Left ventricle myocardium inferior (tissue), 1 donor: ENCODE data around the gene ABHD4. TPM values are rescaled to one million over a fixed set of nuclear protein-coding genes. Genes with fewer than 3 reads are reported as not detected.
"Not testable (repeated sequence)": the region's sequence is repeated elsewhere in the genome, so short reads cannot be mapped to it uniquely, and the experiment has no call there.

Experiments
- DNase-seq: peaks from one replicate; pipeline ENCODE4 v3.0.0-alpha.2; 2020
- H3K27ac ChIP-seq: fragments of 200-600 bp; replicated peaks from 2 replicates; pipeline ENCODE4 v1.8.0; 2021
- H3K27me3 ChIP-seq: fragments of 200-600 bp; 2 replicates; pipeline ENCODE4 v1.8.0; 2021; ENCODE audit warnings: low read depth
- H3K36me3 ChIP-seq: fragments of 200-600 bp; 2 replicates; pipeline ENCODE4 v1.8.0; 2021
- H3K4me1 ChIP-seq: fragments of 200-600 bp; 2 replicates; pipeline ENCODE4 v1.8.0; 2021
- H3K4me3 ChIP-seq: fragments of 200-600 bp; 2 replicates; pipeline ENCODE4 v1.8.0; 2021; ENCODE audit warnings: mild to moderate bottlenecking, moderate library complexity
- H3K9me3 ChIP-seq: fragments of 200-600 bp; replicated peaks from 2 replicates; pipeline ENCODE4 v1.8.0; 2021
- intact Hi-C: fragments of 100-400 bp; cut with micrococcal nuclease; formaldehyde crosslinking; loops from one replicate; pipeline ENCODE4 v1.11.0; 2022
- total RNA-seq: library from RNA; stranded (reverse); fragmentation: NEBNext Ultra II Directional; extraction: Animal tissue kit (Norgen Biotek cat#: 25700); gene quantifications from one replicate; pipeline ENCODE4 v1.2.1, GENCODE V29; 2021
- TF ChIP-seq, protein P1 (sequence below): fragments of 200-600 bp; IDR thresholded peaks from 2 replicates; pipeline ENCODE4 v1.8.0; 2021; ENCODE audit warnings: antibody characterized with exemption, mild to moderate bottlenecking, borderline replicate concordance
- donor health status: DM: no; HTN: yes; CAD: no; lungs with severe emphysema.

ABHD4 gene
- total RNA-seq, 1 donor from 2014 or later = 23.2 TPM

DNA sequence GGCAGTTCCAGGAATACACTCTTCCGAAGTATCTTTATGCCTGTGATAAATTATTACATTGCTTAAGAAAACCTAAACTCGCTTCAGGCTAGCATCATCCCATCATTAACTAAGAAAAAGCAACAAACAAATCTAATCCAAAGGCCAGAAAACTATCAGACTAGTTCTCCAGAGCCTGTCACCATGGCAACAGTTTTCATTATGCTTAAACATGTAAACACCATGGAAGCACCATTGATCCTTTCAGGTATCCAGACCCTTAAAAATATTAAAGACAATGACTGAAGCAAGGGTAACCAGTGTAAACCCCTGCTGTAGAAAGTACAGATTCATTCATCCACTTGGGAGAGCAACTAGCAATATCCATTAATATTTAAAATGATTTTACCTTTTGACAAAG is 18.9 kb upstream of the ABHD4 start:
- no peak for DNase-seq
- Histone ChIP-seq H3K9me3 (no peaks in the 10 kb centered on the region), H3K27me3 (no peaks in the 10 kb centered on the region), H3K27ac (no peak overlapping the region), H3K36me3 (peaks cover 15% of the 10 kb centered on the region), H3K4me1 (peaks cover 23% of the 10 kb centered on the region), H3K4me3 (no peak overlapping the region)
- intact Hi-C loops = loop anchor here (10.0 kb wide), 1 partner anchor 66 kb away; the partner anchor contains the start of gene OR6J1
- TF ChIP-seq, protein P1, sequence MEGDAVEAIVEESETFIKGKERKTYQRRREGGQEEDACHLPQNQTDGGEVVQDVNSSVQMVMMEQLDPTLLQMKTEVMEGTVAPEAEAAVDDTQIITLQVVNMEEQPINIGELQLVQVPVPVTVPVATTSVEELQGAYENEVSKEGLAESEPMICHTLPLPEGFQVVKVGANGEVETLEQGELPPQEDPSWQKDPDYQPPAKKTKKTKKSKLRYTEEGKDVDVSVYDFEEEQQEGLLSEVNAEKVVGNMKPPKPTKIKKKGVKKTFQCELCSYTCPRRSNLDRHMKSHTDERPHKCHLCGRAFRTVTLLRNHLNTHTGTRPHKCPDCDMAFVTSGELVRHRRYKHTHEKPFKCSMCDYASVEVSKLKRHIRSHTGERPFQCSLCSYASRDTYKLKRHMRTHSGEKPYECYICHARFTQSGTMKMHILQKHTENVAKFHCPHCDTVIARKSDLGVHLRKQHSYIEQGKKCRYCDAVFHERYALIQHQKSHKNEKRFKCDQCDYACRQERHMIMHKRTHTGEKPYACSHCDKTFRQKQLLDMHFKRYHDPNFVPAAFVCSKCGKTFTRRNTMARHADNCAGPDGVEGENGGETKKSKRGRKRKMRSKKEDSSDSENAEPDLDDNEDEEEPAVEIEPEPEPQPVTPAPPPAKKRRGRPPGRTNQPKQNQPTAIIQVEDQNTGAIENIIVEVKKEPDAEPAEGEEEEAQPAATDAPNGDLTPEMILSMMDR = no peak

DNA sequence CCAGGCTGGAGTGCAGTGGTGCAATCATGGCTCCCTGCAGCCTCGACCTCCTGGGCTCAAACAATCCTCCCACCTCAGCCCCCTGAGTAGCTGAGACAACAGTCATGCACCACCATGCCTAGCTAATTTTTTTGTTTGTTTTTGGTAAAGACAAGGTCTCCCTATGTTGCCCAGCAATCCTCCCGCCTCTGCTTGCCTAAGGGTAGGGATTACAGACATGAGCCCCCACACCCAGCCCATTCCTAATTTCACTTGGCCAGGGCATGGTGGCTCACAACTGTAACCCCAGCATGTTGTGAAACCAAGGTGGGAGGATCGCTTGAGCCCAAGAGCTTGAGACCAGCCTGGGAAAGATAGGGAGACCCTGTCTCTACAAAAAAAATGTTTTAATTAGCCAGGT is 18.2 kb upstream of the ABHD4 start:
- Histone ChIP-seq H3K4me3 (no peak overlapping the region), H3K27me3 (no peaks in the 10 kb centered on the region), H3K9me3 (no peaks in the 10 kb centered on the region), H3K4me1 (peaks cover 29% of the 10 kb centered on the region), H3K36me3 (peaks cover 9% of the 10 kb centered on the region), H3K27ac (no peak overlapping the region)
- TF ChIP-seq, protein P1 = no peak
- intact Hi-C loops = loop anchor here (10.0 kb wide), 1 partner anchor 65 kb away; the partner anchor contains the start of gene OR6J1
- DNase-seq = no peak

DNA sequence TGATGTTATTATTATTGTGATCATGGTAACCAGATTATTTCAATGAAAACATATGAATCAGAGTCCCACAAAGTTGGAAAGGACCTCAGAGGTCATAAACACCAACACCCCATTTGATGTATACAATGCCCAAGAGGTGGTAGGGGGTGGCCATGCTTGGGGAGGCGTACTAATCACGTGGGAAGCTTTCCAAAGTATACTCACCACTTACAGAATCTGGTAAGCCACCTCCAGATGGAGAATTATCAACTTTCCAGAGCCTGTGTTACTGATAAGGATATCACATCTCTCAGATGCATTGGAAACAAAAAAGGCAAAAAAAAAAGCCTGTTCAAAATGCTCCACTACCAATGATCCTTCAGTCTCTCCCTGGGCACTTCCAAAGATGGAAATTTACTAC is 17.5 kb upstream of the ABHD4 start:
- H3K4me1 ChIP-seq = peaks cover 37% of the 10 kb centered on the region
- no peaks in the 10 kb centered on the region for H3K9me3 ChIP-seq
- no peak overlapping the region for H3K27ac ChIP-seq
- no peak for DNase-seq
- H3K36me3 ChIP-seq = peaks cover 4% of the 10 kb centered on the region
- intact Hi-C loops = no loop called here
- no peaks in the 10 kb centered on the region for H3K27me3 ChIP-seq
- TF ChIP-seq, protein P1 = no peak
- H3K4me3 ChIP-seq = no peak overlapping the region

DNA sequence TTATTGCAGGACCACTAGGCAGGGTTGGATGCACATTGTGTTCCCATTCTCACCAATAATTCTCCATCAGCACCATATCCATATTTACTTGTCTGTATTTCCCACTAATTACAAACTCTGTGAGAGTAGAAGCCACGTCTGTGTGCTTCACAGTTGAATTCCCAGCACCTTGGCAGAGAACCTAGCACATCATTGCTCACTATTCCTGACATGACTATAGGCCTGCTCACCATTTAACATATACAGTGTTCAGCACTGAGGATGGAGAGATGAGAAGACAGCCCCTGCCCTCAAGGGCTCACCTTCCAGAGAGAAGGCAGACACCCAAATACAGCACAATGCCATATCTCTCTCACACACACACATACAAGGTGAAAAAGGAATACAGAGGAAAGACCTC is 14.1 kb upstream of the ABHD4 start:
- DNase-seq = no peak
- Histone ChIP-seq H3K36me3 (peaks cover 7% of the 10 kb centered on the region), H3K27me3 (no peaks in the 10 kb centered on the region), H3K4me3 (no peak overlapping the region), H3K4me1 (peaks cover 71% of the 10 kb centered on the region), H3K27ac (no peak overlapping the region), H3K9me3 (no peaks in the 10 kb centered on the region)
- intact Hi-C loops = no loop called here
- TF ChIP-seq, protein P1 = no peak

DNA sequence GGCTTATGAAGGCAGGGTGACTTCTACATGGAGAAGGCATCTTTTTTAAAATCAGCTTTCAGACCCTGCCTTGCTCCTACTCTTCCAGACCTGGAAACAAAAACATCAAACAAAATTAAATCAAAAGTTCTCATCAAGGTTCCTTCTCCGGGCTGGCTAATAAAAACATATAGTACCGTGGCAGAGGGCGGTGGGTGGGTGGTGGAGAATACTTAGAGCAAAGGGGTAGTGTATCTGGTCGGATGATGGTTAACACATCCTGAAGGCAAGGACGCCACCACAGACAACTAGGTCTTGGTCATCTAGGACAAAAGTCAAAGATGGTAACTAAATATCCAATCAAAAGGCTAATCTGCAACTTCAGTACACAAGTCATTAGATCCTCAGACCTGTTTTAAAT is 10.9 kb upstream of the ABHD4 start:
- peaks cover 4% of the 10 kb centered on the region for H3K36me3 ChIP-seq
- no peak overlapping the region for H3K27ac ChIP-seq
- intact Hi-C loops = no loop called here
- no peak for DNase-seq
- no peak overlapping the region for H3K4me3 ChIP-seq
- no peaks in the 10 kb centered on the region for H3K9me3 ChIP-seq
- TF ChIP-seq, protein P1 = no peak
- H3K27me3 ChIP-seq = no peaks in the 10 kb centered on the region
- H3K4me1 ChIP-seq = peaks cover 70% of the 10 kb centered on the region

DNA sequence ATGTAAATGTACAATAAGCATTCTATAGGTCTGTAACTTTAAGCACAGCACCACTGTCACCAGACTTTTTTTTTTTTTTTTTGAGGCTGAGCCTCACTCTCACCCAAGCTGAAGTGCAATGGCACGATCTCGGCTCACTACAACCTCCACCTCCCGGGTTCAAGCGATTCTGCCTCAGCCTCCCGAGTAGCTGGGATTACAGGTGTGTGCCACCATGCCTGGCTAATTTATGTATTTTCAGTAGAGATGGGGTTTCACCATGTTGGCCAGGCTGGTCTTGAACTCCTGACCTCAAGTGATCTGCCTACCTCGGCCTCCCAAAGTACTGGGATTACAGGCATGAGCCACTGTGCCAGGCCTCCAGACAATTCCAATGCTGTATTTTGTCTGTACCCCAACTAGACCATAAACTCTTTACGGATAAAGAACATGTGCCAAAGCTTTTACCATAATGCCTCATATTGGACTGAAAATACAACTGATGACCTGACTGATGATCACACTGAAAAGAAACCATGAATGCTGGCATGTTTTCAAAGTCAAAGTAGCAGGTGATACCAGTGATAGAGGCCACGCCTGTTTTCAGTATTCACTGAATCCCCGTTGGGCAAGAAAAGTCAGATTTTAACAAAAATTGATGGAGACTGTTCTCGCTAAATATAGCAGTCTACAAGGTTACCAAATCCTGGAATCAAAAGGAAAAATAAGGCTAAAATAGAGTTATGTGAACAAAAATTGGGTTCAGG is 10.2 kb upstream of the ABHD4 start:
- intact Hi-C loops, DNase-seq, H3K27me3 ChIP-seq, H3K9me3 ChIP-seq, H3K27ac ChIP-seq, H3K36me3 ChIP-seq: not testable (repeated sequence)
- Histone ChIP-seq H3K4me3 (peak overlapping the region; percentile 88), H3K4me1 (peaks cover 70% of the 10 kb centered on the region)
